ENCODE results near the gene GPR6. TPM values are rescaled to one million over a fixed set of nuclear protein-coding genes. Genes with fewer than 3 reads are reported as not detected.
A peak's percentile ranks its signal among the peaks of the same experiment; 100 is the strongest.

Gene GPR6
- total RNA-seq, 1 experiment from 2014 or later: not detected

DNA sequence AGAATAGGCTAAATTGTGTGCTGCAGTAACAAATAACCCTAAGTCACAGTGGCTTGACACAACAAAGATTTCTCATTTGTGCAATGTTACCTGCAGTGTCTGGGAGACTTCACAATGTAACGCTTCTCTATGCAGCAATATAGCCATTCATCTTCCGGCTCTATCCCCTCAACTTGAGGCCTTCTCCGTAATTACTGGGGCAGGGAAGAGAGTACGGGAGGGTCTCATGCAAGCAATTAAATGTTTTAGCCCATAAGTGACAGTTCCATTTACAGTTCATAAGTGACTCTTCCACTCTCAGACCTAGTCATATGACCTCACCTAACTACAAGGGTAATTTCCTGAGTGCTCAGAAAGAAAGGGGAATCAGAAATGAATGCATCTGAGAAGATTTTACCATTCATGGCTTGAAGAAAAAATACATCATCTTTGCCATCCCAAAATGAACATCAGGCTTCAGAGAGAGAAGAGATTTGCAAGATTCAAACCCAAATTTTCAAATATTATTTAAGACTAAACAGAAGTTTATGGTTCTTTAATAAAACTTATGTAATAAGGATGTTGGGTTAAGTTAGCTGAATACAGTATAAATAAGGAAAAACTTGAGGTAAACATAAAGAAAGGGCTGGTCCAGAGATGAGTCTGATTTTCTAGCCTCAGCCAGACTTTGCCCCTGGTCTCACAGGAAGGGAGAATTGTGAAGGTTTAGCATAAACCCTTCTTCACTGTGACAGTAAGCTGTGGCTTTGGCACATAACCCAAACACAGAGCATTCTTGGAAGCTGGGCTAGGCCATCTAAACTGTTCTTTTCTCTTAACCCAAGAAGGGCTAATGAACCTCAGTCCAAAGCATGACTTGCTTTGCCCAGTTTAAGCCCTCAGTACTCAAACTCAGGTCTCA, 13.3 kb downstream of the GPR6 start:
- no peak for DNase-seq (ENCODE audit: low spot score)
- in situ Hi-C loops (cut with HindIII; ENCODE audit: low sequenced_read_pairs): no loop called here

DNA sequence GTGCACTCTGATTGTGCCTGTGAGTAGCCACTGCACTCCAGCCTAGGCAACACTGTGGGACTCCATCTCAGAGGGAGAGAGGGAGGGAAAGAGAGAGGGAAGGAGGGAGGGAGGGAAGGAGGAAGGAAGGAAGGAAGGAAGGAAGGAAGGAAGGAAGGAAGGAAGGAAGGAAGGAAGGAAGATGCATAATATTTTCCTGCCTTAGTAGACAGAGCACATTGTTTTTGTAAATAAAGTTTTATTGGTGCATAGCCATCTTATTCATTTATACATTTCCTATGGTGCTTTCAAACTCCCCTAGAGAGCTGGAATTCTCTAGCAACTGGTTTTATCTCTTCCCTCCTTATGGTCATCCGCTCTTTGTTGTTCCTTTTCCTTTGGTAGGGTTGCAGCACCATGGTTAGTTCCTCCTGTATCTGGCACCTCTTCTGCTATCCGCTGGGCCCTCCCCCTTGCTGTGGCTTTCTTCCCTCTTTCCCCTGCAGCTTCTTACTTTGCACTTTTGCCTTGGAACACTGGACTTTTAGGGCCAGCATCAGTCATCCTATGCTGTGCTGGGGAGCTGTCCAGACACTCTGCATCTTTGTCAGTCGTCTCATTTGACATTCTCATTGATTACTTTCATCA, 20.2 kb downstream of the GPR6 start:
- no peak for DNase-seq (ENCODE audit: low spot score)
- in situ Hi-C loops (cut with HindIII; ENCODE audit: low sequenced_read_pairs): no loop called here

DNA sequence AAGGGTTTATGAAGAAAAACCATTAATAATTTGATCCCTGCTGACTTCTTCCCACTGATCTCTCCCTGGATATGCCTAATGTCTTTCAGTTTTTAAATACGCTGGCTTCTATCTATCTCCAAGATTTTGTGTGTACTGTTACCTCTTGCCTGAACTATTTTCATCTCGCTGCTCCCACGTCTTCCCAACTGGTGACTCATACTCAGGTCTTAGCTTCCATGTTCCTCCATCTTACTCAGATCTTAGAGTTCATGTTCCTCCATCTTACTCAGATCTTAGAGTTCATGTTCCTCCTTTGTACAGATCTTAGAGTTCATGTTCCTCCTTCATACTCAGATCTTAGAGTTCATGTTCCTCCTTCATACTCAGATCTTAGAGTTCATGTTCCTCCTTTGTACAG, 21.6 kb downstream of the GPR6 start:
- in situ Hi-C loops (cut with HindIII; ENCODE audit: low sequenced_read_pairs): no loop called here
- no peak for DNase-seq (ENCODE audit: low spot score)

DNA sequence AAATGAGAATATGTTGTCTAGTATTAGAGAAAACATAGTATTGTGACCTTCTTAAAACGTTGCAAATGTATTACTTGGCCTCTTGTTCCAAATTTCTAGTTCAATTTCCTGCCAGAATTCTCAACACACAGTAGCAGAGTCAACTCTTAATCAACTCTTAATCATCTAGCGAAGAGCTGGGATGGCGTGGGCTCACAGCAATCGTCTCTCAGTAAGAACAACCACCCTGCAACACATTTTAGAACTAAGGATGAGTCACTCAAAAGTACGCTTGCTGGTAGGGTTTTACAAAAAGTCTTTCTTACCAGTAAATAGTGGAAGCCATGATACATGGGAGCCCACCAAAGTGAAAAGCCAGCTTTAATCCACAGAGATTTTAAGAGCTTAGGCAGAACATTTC, 24.6 kb downstream of the GPR6 start:
- in situ Hi-C loops (cut with HindIII; ENCODE audit: low sequenced_read_pairs): no loop called here
- DNase-seq (ENCODE audit: low spot score): no peak

DNA sequence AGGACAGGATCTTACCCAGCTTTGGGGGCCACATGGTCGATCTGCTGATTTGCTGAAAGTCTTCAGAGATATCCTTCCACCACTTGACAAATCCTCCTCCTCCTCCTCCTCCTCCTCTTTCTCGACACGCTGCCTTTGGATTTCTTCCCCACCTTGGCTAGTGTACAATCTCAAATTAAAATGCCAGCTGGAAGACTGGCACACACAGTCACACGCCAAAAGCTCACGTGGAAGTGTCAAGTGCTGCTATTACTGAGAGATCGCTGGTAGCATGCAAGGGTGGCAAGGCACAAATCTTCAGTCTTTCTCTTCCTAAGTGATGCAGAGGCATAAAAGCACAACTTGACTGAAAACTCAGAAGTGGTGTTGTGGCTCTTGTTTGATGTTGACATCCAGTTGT, 35.3 kb downstream of the GPR6 start:
- peak; percentile 29 for DNase-seq (ENCODE audit: low spot score)
- in situ Hi-C loops (cut with HindIII; ENCODE audit: low sequenced_read_pairs): no loop called here

DNA sequence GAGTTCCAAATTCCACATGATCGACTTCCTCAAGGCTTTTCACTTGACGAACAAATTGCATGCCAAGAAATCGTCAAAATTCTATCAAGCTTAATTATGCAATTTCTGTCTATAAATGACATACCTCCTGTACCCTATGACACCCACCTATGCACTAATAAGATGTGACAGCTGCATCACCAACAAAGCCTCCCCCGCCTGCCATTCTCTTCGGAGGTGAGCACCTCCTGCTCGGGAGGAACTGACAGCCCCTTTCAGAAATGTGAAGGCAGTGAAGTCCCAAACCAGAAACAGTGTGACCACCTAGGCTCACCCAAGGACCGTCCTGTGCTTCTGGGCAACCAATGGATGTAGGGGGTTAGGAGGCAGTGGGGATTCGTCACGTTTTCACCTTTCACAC, 37.1 kb downstream of the GPR6 start:
- in situ Hi-C loops (cut with HindIII; ENCODE audit: low sequenced_read_pairs): no loop called here
- DNase-seq (ENCODE audit: low spot score): no peak

DNA sequence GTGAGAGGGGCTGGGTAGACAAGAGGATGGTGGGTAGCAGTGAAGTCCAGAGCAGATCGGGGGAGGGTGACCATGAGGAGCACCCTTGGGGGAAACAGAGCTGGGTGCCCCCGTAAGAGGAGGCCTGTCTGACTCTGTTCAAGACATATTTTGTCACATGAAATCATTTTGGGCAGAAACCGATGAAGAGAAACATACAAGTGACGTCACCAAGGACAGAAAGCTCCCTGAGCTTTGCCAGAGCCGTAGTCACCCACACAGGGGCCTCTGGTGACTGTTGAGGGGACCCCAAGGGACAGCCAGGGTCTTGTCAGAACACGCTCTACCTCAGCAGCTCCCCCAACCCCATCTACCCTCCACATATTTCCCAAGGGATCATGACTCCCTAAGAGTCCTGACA, 39.2 kb downstream of the GPR6 start:
- in situ Hi-C loops (cut with HindIII; ENCODE audit: low sequenced_read_pairs): no loop called here
- DNase-seq (ENCODE audit: low spot score): no peak

DNA sequence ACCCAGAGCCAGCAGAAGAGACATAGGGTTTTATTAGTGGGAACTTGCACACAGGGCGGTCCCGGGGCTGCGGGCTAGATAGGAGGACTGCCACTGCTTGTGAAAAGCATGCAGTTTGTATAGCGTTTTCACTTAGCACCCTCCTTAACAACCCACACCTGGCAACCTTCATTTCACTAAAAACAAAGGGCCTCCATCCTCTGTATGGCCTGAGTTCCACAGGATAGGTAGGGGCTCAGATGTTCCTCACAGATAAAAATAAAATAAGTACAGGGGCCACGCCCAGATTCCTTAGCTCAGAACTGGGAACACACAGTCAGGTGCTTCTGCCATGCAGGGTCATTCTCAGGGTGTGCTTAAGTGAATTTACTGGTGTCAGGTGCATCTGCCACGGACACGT, 39.8 kb downstream of the GPR6 start:
- DNase-seq (ENCODE audit: low spot score): no peak
- in situ Hi-C loops (cut with HindIII; ENCODE audit: low sequenced_read_pairs): no loop called here

DNA sequence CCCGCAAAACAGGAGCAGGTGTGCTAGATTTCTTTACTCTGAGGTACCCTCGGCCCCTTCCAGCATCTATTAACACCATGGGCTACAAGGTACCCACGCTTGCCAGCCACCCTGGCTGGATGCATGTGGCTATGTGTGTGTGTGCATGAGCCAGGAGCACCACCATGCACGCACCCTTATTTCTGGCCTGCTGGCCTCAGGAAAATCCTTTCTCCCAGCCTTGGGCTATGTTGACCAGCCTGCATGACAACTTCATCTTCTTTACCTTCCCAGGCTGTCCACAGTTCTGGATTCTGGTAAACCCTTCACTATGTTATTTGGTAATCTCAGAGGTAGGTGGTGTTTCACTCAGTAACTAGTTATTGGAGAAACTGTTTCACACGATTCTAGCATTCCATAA, 40.4 kb downstream of the GPR6 start:
- in situ Hi-C loops (cut with HindIII; ENCODE audit: low sequenced_read_pairs): no loop called here
- DNase-seq (ENCODE audit: low spot score): no peak

DNA sequence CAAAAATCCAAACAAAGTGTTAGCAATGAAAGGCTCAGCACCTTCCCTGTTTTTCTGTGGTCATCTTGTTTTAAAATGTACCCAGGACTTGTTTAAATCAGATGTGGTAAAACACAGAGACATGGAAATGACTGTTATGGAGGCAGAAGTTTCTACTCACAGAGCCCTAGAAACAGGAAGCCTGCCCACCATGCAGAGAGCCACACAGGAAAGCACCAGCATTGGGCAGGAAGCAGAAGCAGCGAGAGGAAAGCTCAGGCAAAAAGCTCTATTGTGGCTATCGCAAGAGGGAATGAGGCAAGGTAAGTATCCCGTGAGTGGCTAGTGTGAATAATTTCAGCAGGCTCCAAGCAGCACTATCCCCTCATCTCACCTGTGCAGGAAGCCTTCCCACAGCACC, 42.8 kb downstream of the GPR6 start:
- in situ Hi-C loops (cut with HindIII; ENCODE audit: low sequenced_read_pairs): no loop called here
- DNase-seq (ENCODE audit: low spot score): no peak

DNA sequence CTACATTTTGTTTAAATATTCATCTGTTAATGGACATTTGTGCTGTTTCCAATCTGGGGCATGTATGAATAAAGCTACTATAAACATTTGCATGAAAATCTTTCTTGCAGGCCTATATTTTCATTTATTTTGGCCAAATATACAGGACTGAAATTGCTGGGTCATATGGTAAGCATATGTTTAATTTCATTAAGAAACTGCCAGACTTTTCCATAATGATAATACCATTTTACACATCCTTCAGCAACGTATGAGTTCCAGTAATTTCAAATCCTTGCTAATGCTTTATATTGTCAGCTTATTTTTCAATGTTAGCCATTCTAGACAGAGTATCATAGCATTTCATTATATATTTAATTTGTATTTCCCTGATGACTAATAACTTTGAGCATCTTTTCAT, 51.0 kb downstream of the GPR6 start:
- DNase-seq (ENCODE audit: low spot score): no peak

More for the DNA sequence above, 51.0 kb downstream of the GPR6 start:
- in situ Hi-C loops (cut with HindIII; ENCODE audit: low sequenced_read_pairs): no loop called here

Other genes with a start within 250 kb of the GPR6 start
- 6.8 and 12.8 TPM in 2 replicates for gene WASF1, start 201.4 kb downstream of the GPR6 start, total RNA-seq (2014; rRNA removed; shearing (Covaris generic))
- 21.8 and 61.8 TPM in 2 replicates for gene CDC40, start 202.1 kb downstream of the GPR6 start, total RNA-seq (2014; rRNA removed; shearing (Covaris generic))

All from G401 (cell line).